Colon (tissue), 2 donors: ENCODE results near the gene CERS6.
A peak's percentile ranks its signal among the peaks of the same experiment; 100 is the strongest.
"Not testable (repeated sequence)": the region's sequence is repeated elsewhere in the genome, so short reads cannot be mapped to it uniquely, and the experiment has no call there.

Experiments
- FAIRE-seq: peaks from 2 replicates; lab custom pipeline; 2012; peaks lifted over from hg19 to GRCh38; lab: Jason Lieb, UNC
- donor health status: control.
- donor health status: control.

CERS6 gene

GRCh38 chr2:168645696-168646338 lies 189.7 kb downstream of the CERS6 start:
- FAIRE-seq: no peak

GRCh38 chr2:168649105-168649504 lies 193.0 kb downstream of the CERS6 start:
- FAIRE-seq: no peak

DNA sequence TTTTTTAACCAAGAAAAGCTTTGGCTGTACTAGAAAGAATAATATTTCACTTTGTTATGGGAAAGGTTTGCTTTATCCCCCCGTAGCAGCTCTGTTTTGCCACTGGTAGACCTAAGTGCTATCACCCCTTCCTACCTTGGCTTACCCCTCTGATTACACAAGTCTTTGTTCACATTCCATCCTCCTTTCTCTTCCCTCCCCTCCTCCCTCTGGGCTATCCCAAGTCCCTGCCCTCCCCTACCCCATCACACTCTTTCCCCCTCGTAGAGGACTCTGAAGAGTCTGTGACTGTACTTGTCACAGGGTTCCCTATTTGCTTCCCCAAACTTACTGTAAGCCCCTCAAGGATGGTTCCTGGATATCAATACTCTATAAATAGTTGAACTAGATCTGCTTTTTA lies 193.5 kb downstream of the CERS6 start:
- FAIRE-seq: no peak

DNA sequence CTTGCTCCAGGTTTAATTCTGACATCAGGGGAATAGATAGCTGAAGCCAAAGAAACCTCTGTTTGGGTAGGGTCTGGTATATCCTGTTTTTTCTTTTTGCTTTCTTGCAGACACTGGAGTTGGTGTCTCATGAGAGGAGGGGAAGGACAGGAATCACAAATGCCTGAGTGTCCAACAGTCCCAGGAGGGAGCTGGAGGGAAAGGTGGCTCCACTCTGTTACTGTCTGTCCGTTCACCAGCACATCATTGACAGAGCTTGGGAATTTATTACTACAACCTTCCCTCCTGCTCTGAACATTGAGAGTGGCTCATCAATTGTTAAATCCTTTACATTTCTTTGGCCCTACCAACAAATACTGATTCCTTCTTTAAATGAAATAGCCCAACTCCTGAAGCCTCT lies 194.1 kb downstream of the CERS6 start:
- no peak for FAIRE-seq

DNA sequence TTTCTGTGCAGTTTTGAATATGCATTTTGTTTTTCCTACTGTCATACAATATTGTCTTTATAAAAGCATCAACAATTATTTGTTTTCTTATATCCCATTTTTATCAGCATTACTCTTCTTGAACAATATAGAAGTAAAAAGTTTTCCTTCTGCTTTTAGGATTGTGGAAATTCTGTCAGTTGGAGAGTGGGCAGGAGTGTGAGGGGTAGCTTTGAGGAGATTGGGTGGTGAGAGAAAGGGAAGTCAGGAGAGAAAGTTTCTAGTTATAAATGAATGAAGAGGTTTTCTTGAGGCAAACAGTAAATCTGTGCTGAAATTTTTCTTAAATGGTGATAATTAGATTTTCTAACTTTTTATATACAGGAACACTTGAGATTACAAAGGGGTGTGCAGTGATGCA lies 194.7 kb downstream of the CERS6 start:
- FAIRE-seq: no peak

GRCh38 chr2:168652997-168653921 lies 197.2 kb downstream of the CERS6 start:
- no peak for FAIRE-seq

GRCh38 chr2:168654705-168655104 lies 198.6 kb downstream of the CERS6 start:
- FAIRE-seq: peak; percentile 80

DNA sequence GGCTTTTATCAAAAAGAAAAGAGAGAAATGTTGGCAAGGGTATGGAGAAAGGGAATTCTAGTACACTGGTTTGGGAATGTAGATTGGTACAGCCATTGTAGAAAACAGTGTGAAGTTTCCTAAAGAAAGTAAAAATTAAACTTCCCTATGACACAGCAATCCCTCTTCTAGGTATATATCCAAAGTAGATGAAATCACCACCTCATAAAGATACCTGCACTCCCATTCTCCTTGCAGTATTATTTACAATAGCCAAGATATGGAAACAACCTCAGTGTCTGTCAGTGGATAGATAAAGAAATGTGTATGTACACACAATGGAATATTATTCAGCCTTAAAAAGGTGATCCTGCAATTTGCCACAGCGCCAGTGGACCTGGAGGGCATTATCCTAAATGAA lies 199.1 kb downstream of the CERS6 start:
- FAIRE-seq: no peak

- FAIRE-seq: not testable (repeated sequence)
These were observed 201.3 kb downstream of the CERS6 start for GRCh38 chr2:168657378-168657777.

DNA sequence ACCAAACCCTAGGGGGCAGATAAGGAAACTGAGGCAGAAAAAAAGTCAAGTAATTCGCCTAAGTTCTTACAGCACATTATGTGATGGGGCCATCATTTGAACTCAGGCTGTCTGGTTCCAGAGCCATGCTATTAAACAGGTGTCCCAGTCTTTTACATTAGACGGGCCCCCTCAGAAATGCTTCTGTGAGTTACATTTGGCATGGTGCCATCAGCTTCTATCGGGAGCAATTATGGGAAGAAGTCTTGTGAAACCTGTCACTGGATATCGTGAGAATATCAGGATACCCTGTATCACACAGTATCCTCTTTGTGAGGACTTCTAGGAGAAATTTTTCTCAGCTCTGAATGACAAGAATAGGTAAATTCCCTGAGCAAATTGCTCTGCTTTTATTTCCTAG lies 202.6 kb downstream of the CERS6 start:
- no peak for FAIRE-seq

DNA sequence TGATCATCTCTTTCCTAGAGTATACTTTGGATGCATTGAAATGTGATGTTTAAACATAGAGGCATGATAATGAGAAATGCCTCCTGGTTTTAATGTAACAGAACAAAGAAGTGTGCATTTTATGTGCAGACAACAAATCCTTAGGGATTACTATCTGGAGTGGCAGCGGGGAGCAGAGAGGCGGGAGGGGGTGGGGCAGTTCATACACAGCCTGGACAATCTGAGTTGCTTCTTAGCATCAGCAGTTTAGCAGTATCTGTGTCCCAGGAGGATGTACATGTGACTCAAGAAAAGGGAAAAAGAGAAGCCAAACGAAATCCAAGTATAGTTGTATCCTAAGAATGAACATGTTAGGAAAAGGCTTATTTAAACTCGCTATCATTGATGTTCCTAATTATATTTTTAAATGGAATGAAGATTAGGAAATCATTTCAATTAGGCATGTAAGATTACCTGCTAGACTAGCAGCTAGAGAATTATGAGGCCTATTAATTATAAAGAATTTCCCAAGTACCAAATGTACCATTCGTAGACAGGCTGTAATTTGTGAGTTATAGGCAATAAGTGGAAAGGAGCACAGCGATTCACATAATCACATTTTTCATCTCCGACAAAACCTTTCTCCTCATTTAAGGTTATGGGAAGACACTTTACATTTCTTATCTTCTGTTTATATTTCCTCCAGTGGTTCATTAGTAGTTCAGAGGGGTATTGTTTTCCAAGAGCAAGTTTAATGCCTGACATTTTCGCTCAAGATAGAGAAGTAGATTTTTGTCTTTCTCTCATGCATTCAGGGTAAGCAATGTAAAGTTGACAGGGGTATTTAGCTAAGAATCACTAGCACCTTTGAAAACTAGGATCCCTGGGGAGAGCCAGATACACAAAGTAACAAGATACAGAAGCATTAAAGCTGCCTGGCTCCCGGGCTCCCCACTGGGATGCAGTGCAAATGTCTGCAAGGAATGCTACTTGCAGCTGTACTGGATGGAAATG lies 205.1 kb downstream of the CERS6 start:
- FAIRE-seq: no peak

DNA sequence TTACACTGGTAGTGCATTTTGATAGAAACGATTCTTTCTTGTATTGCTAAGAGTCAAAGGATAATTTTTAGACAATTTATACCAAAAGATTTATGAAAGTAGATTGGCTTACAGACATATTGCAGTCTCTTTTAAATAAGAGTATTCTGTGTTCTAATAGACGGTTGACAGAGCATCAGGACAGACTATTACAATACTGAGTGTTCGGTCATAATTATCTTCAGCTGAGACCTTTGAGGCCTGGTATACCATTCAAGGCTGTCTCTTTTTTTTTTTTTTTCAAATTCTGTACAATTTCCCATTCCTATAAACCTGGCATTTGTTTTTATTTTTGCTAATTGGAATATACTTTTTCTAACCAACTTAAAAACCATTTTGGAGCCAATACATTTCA lies 205.8 kb downstream of the CERS6 start:
- FAIRE-seq: no peak

DNA sequence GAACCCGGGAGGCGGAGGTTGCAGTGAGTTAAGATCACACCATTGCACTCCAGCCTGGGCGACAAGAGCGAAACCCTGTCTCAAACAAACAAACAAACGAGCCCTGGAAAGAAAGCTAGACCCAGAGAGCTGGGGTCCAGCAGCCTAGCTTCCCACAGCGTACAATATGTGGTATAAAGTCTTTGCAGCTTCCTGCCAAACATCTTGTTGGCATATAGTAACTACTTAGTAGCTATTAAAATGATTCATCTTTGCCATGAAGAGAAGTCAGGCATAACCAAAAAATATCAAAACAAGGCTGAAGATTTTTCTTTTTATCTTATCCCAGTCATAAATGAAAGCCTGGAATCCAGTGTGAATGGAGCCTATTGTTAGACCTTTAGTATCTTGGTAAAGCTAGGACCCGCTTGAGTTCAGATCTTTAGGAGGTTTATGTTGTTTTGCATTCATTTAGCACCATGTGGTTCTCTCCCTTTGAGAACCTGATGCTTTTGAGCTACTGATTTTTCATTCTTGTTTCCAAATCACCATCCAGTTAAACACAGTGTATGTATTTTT lies 206.7 kb downstream of the CERS6 start:
- FAIRE-seq: no peak

GRCh38 chr2:168663993-168664392 lies 207.9 kb downstream of the CERS6 start:
- FAIRE-seq: no peak

DNA sequence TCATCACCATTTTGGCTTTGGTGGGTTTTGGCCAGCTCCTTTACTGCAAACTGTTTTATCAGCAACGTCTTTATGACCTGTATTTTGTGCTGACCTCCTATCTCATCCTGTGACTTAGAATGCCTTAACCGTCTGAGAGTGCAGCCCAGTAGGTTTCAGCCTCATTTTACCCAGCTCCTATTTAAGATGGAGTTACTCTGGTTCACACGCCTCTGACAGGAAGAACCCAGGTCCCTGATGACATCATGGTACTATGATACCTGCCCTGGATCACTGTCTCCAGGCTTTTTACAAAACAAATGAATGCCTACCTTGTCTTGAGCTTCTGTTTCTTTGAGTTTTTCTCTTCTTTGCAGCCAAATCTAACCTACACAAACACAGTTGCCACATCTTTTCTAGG lies 208.6 kb downstream of the CERS6 start:
- not testable (repeated sequence) for FAIRE-seq

- no peak for FAIRE-seq
These were observed 210.3 kb downstream of the CERS6 start for GRCh38 chr2:168666339-168666738.

- FAIRE-seq: no peak
These were observed 211.1 kb downstream of the CERS6 start for GRCh38 chr2:168667156-168667555.

- FAIRE-seq: no peak
These were observed 213.1 kb downstream of the CERS6 start for GRCh38 chr2:168669151-168669550.

GRCh38 chr2:168670478-168670877 lies 214.4 kb downstream of the CERS6 start:
- no peak for FAIRE-seq

GRCh38 chr2:168671932-168672331 lies 215.9 kb downstream of the CERS6 start:
- FAIRE-seq: no peak

GRCh38 chr2:168673265-168674189 lies 217.5 kb downstream of the CERS6 start:
- FAIRE-seq: no peak
